H9 (cell line): ENCODE data around the gene GATD1. TPM values are rescaled to one million over a fixed set of nuclear protein-coding genes. Genes with fewer than 3 reads are reported as not detected.
A peak's percentile ranks its signal among the peaks of the same experiment; 100 is the strongest.

Experiments
- DNase-seq: peaks from one replicate; pipeline ENCODE4 v3.0.0-alpha.2; 2017
- H2AFZ ChIP-seq: one replicate; pipeline ENCODE4 v1.6.1; 2013; ENCODE audit warnings: mild to moderate bottlenecking, low read length, control low read depth, moderate library complexity
- H2AK5ac ChIP-seq: 2 replicates; pipeline ENCODE4 v1.6.1; 2013; ENCODE audit warnings: low read length, control low read depth, mixed read lengths; ENCODE audit not compliant: insufficient read length
- H2BK120ac ChIP-seq: one replicate; pipeline ENCODE4 v1.6.1; 2013; ENCODE audit warnings: low read depth, mild to moderate bottlenecking, low read length, control low read depth, inconsistent platforms; ENCODE audit not compliant: poor library complexity, severe bottlenecking
- H2BK12ac ChIP-seq: 2 replicates; pipeline ENCODE4 v1.6.1; 2013; ENCODE audit warnings: low read length, control low read depth, mixed read lengths, low read depth; ENCODE audit not compliant: insufficient read length
- H2BK15ac ChIP-seq: 2 replicates; pipeline ENCODE4 v1.6.1; 2013; ENCODE audit warnings: low read depth, low read length, control low read depth
- H2BK20ac ChIP-seq: one replicate; pipeline ENCODE4 v1.6.1; 2013; ENCODE audit warnings: low read depth, mild to moderate bottlenecking, low read length, control low read depth, inconsistent platforms; ENCODE audit not compliant: poor library complexity, severe bottlenecking
- H2BK5ac ChIP-seq: 2 replicates; pipeline ENCODE4 v1.6.1; 2013; ENCODE audit warnings: low read length, control low read depth, mixed read lengths; ENCODE audit not compliant: insufficient read length
- H3K14ac ChIP-seq: 2 replicates; pipeline ENCODE4 v1.6.1; 2013; ENCODE audit warnings: low read length, control low read depth; ENCODE audit not compliant: insufficient read depth
- H3K18ac ChIP-seq: 2 replicates; pipeline ENCODE4 v1.6.1; 2013; ENCODE audit warnings: low read depth, mild to moderate bottlenecking, mixed read lengths, low read length, control low read depth; ENCODE audit not compliant: insufficient read length
- H3K23ac ChIP-seq: 2 replicates; pipeline ENCODE4 v1.6.1; 2013; ENCODE audit warnings: low read length, control low read depth, mixed read lengths, low read depth; ENCODE audit not compliant: insufficient read length
- H3K23me2 ChIP-seq: 2 replicates; pipeline ENCODE4 v1.6.1; 2013; ENCODE audit warnings: low read depth, mild to moderate bottlenecking, mixed read lengths, low read length, control low read depth; ENCODE audit not compliant: insufficient read length, poor library complexity, severe bottlenecking
- H3K27ac ChIP-seq: 2 replicates; pipeline ENCODE4 v1.5.1; 2013; ENCODE audit warnings: low read length, control low read depth, mixed read lengths, low read depth; ENCODE audit not compliant: insufficient read length
- H3K27me3 ChIP-seq: 2 replicates; pipeline ENCODE4 v1.6.1; 2013; ENCODE audit warnings: low read length, control low read depth, inconsistent platforms; ENCODE audit not compliant: insufficient read depth
- H3K4ac ChIP-seq: 2 replicates; pipeline ENCODE4 v1.6.1; 2013; ENCODE audit warnings: low read depth, mild to moderate bottlenecking, control low read depth, inconsistent platforms, low read length, moderate library complexity
- H3K4me1 ChIP-seq: 2 replicates; pipeline ENCODE4 v1.6.1; 2013; ENCODE audit warnings: low read length, control low read depth, inconsistent platforms; ENCODE audit not compliant: insufficient read depth
- H3K4me2 ChIP-seq: 2 replicates; pipeline ENCODE4 v1.6.1; 2013; ENCODE audit warnings: low read length, control low read depth, mixed read lengths; ENCODE audit not compliant: insufficient read length, insufficient read depth
- H3K56ac ChIP-seq: 2 replicates; pipeline ENCODE4 v1.6.1; 2013; ENCODE audit warnings: low read depth, mild to moderate bottlenecking, mixed read lengths, low read length, control low read depth; ENCODE audit not compliant: insufficient read length
- H3K79me1 ChIP-seq: 2 replicates; pipeline ENCODE4 v1.6.1; 2013; ENCODE audit warnings: low read depth, mild to moderate bottlenecking, moderate library complexity, low read length, control low read depth, inconsistent platforms; ENCODE audit not compliant: insufficient read depth, poor library complexity, severe bottlenecking
- H3K79me2 ChIP-seq: 2 replicates; pipeline ENCODE4 v1.6.1; 2013; ENCODE audit warnings: low read length, control low read depth, inconsistent platforms; ENCODE audit not compliant: insufficient read depth
- H3K9ac ChIP-seq: 2 replicates; pipeline ENCODE4 v1.6.1; 2013; ENCODE audit warnings: low read length, control low read depth, mixed read lengths; ENCODE audit not compliant: insufficient read length; ENCODE audit errors: extremely low read depth
- H3K9me3 ChIP-seq: one replicate; pipeline ENCODE4 v1.6.1; 2013; ENCODE audit warnings: low read depth, low read length, inconsistent platforms; ENCODE audit not compliant: control insufficient read depth
- H3T11ph ChIP-seq: one replicate; pipeline ENCODE4 v1.6.1; 2013; ENCODE audit warnings: mild to moderate bottlenecking, low read length, control low read depth, inconsistent platforms
- H4K20me1 ChIP-seq: one replicate; pipeline ENCODE4 v1.6.1; 2013; ENCODE audit not compliant: control insufficient read depth, insufficient read length, insufficient read depth
- H4K5ac ChIP-seq: 2 replicates; pipeline ENCODE4 v1.6.1; 2013; ENCODE audit warnings: low read depth, mild to moderate bottlenecking, mixed read lengths, low read length, control low read depth; ENCODE audit not compliant: insufficient read length
- H4K8ac ChIP-seq: replicated peaks from 2 replicates; pipeline ENCODE4 v1.6.1; 2013; ENCODE audit warnings: low read length, control low read depth, mixed read lengths, low read depth; ENCODE audit not compliant: insufficient read length
- H4K91ac ChIP-seq: 2 replicates; pipeline ENCODE4 v1.6.1; 2013; ENCODE audit warnings: low read depth, mild to moderate bottlenecking, moderate library complexity, mixed read lengths, low read length, control low read depth; ENCODE audit not compliant: insufficient read length
- H3K27ac Mint-ChIP-seq, 3 experiments: 2 replicates in 2 of 3; 3 replicates in 1 of 3; pipeline ENCODE4 v1.8.0; 2020 to 2021; ENCODE audit warnings: mixed read lengths in 3 of 3, mild to moderate bottlenecking in 1 of 3, moderate library complexity in 1 of 3
- H3K27me3 Mint-ChIP-seq: 2 replicates; pipeline ENCODE4 v1.8.0; 2021; ENCODE audit warnings: low read depth, mild to moderate bottlenecking, moderate library complexity, mixed read lengths
- H3K36me3 Mint-ChIP-seq, 3 experiments: 2 replicates in 2 of 3; 3 replicates in 1 of 3; pipeline ENCODE4 v1.8.0; 2020 to 2021; ENCODE audit warnings: low read depth in 3 of 3, mixed read lengths in 3 of 3; ENCODE audit not compliant: insufficient read depth in 1 of 3
- H3K4me1 Mint-ChIP-seq, 2 experiments: 2 replicates each; pipeline ENCODE4 v1.8.0; 2020; ENCODE audit warnings: mixed read lengths in 2 of 2
- H3K4me3 Mint-ChIP-seq, 2 experiments: 2 replicates in 1 of 2; 3 replicates in 1 of 2; pipeline ENCODE4 v1.8.0; 2020 to 2021; ENCODE audit warnings: mild to moderate bottlenecking in 2 of 2, mixed read lengths in 2 of 2, moderate library complexity in 1 of 2
- H3K9me3 Mint-ChIP-seq, 2 experiments: 2 replicates in 1 of 2; 3 replicates in 1 of 2; pipeline ENCODE4 v1.8.0; 2020; ENCODE audit warnings: mild to moderate bottlenecking in 2 of 2, mixed read lengths in 2 of 2, moderate library complexity in 1 of 2
- WGBS: extraction: QIAGEN DNeasy Blood & Tissue Kit; methylation state at CpG from one replicate; pipeline ENCODE4 v1.1.7; 2013; ENCODE audit warnings: missing lambda C conversion rate, low lambda C conversion rate, mixed read lengths; ENCODE audit not compliant: insufficient read length; ENCODE audit errors: extremely low coverage; 5-methylcytosine and 5-hydroxymethylcytosine counted together
- total RNA-seq: library from RNA; stranded (reverse); gene quantifications from 2 replicates; pipeline ENCODE4 v1.2.1, GENCODE V29; 2021
- TF ChIP-seq, protein P1 (sequence below): fragments of 200-600 bp; sonication (generic); conservative IDR thresholded peaks from 3 replicates; pipeline ENCODE4 v1.8.0; 2021; ENCODE audit warnings: antibody characterized with exemption, mild to moderate bottlenecking

The GATD1 gene
- total RNA-seq, 1 experiment from 2014 or later = 60.0 TPM

DNA sequence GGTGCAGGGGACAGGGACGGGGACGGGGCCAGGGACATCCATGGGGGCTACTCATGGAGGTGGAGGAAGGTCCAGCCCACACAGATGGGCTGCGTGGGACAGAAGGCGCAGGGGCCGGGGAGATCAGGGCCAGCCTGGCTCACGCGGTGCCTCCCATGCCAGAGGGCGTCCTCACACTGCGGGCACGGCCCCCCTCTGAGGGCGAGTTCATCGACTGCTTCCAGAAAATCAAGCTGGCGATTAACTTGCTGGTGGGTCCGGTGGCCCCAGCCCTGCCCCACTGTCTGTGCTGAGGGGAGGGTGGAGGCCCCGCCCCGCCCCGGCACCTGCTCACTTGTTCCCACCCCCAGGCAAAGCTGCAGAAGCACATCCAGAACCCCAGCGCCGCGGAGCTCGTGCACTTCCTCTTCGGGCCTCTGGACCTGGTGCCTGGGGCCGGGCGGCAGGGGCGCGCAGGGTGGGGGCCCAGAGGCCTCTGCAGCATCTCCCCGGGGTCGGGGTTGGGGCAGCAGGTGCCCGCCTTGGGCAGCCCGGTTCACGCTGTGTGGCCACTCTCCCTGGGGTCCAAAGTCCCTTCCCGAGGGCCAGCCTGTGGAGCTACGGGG is 55.4 kb downstream of the GATD1 start:
- WGBS = no CpG with 5 or more reads among the region's 33 CpGs
- Mint-ChIP-seq H3K36me3 (peaks cover 0 to 8% (median 0%) of the 10 kb centered on the region in 3 experiments; a peak in 3 of 7 replicates), H3K4me1 (peaks cover 5 to 25% of the 10 kb centered on the region in 2 experiments; a peak in 3 of 4 replicates), H3K4me3 (no peak overlapping the region), H3K9me3 (no peaks in the 10 kb centered on the region), H3K27ac (no peak overlapping the region), H3K27me3 (no peaks in the 10 kb centered on the region)
- Histone ChIP-seq H2BK20ac (no peak overlapping the region), H4K8ac (no peak overlapping the region), H3K23ac (no peak overlapping the region), H3K18ac (no peak overlapping the region), H3K9ac (no peak overlapping the region), H4K20me1 (no peaks in the 10 kb centered on the region), H3K4ac (no peak overlapping the region), H3K14ac (no peak overlapping the region), H3K4me1 (no peaks in the 10 kb centered on the region), H3K9me3 (no peaks in the 10 kb centered on the region), H3K23me2 (peaks cover 7% of the 10 kb centered on the region), H3K56ac (no peak overlapping the region), H3K27ac (no peak overlapping the region), H2AK5ac (no peak overlapping the region), H2BK120ac (no peak overlapping the region), H4K5ac (no peak overlapping the region), H4K91ac (no peak overlapping the region), H2BK12ac (no peak overlapping the region), H3T11ph (no peak overlapping the region), H2BK5ac (no peak overlapping the region), H3K4me2 (no peak overlapping the region), H2AFZ (no peak overlapping the region), H3K79me2 (no peaks in the 10 kb centered on the region), H2BK15ac (no peak overlapping the region), H3K27me3 (no peaks in the 10 kb centered on the region), H3K79me1 (no peaks in the 10 kb centered on the region)
- TF ChIP-seq, protein P1, sequence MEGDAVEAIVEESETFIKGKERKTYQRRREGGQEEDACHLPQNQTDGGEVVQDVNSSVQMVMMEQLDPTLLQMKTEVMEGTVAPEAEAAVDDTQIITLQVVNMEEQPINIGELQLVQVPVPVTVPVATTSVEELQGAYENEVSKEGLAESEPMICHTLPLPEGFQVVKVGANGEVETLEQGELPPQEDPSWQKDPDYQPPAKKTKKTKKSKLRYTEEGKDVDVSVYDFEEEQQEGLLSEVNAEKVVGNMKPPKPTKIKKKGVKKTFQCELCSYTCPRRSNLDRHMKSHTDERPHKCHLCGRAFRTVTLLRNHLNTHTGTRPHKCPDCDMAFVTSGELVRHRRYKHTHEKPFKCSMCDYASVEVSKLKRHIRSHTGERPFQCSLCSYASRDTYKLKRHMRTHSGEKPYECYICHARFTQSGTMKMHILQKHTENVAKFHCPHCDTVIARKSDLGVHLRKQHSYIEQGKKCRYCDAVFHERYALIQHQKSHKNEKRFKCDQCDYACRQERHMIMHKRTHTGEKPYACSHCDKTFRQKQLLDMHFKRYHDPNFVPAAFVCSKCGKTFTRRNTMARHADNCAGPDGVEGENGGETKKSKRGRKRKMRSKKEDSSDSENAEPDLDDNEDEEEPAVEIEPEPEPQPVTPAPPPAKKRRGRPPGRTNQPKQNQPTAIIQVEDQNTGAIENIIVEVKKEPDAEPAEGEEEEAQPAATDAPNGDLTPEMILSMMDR = no peak
- DNase-seq = peak; percentile 36
